ENCODE measurements around the gene NTSR1. TPM values are rescaled to one million over a fixed set of nuclear protein-coding genes. Genes with fewer than 3 reads are reported as not detected.

NTSR1 gene
- total RNA-seq, 1 donor from 2014 or later = not detected

DNA sequence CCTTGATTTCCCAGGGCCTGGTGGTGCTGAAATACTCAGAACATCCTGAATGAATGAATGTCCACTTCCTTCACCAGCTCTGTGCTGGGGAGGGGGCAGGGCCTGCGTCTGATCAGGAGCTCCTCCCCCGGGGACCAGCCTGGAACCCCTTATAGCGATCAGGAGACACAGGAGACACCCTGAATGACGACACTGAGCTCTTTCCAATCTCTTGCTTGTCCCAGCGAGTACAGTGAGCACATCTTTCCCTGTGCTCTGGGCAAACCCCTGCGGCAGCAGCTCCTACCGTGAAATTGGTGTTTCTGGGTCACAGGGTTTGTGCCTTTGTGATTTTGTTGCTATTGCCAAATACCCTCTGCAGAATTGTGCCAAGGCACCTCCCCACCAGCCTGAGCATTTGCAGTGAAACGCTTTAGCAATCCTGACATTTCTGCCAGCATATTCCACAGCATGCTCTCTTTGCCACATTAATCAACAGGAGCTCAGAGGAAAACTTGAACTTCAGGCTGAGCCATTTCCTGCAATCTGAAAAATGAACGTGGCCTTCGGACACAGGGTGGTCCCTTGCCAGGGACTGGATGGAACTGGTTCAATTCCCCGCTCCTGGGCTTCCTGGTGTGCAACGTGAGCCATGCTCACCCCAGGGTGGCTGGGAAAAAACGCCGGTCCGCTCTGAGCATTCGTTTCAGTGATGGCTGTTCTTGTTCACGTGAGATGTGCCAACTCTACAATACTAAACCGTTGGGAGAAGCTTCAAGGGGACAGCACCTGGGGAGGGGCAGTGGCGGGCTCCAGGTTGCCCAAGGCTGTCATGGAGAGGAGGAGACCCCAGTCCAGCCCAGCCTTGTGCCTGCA lies 64.6 kb downstream of the NTSR1 start:
- peak; percentile 39 for DNase-seq

- DNase-seq = no peak
Observed at GRCh38 chr20:62773845-62774714, 65.4 kb downstream of the NTSR1 start.

DNA sequence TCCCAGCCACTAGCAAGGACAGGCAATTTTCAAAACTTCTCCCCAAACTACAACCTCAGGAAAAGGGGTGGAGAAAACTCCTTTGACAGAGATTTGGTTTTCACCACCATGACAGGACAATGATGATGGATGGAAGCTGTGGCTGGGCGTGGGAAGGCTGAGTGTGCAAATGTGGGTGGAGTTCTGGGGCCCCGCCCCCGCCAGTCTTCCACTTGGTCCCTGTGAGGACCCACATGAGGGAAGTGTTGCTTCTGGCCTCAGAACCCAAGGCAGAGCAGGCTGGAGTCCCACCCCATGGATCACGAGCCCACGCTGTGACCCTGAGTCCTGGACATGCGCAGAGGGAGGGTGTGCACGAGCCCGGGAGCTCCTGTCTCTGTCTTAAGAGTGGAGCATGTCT lies 66.1 kb downstream of the NTSR1 start:
- no peak for DNase-seq

DNA sequence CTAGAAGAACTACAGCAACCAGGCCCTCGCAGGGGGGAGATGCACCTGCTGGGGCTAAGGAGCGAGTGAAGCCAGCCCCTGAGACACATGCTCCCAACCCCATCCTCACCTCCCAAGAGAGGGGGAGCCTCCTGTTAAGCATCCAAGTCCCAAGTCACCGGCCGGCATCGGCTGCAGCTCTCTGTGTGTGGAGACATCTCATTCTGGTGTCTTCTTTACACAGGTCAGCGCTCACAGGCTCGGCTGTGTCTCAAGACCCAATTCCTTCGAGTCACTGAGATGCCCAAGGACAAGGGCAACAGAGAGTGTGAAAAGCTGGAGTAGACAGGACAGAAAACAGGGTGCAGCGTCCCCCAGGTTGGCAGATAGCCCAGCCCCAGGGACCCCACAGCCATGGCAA lies 66.6 kb downstream of the NTSR1 start:
- DNase-seq = no peak

- DNase-seq = no peak
Observed at GRCh38 chr20:62776035-62776691, 67.5 kb downstream of the NTSR1 start.

DNA sequence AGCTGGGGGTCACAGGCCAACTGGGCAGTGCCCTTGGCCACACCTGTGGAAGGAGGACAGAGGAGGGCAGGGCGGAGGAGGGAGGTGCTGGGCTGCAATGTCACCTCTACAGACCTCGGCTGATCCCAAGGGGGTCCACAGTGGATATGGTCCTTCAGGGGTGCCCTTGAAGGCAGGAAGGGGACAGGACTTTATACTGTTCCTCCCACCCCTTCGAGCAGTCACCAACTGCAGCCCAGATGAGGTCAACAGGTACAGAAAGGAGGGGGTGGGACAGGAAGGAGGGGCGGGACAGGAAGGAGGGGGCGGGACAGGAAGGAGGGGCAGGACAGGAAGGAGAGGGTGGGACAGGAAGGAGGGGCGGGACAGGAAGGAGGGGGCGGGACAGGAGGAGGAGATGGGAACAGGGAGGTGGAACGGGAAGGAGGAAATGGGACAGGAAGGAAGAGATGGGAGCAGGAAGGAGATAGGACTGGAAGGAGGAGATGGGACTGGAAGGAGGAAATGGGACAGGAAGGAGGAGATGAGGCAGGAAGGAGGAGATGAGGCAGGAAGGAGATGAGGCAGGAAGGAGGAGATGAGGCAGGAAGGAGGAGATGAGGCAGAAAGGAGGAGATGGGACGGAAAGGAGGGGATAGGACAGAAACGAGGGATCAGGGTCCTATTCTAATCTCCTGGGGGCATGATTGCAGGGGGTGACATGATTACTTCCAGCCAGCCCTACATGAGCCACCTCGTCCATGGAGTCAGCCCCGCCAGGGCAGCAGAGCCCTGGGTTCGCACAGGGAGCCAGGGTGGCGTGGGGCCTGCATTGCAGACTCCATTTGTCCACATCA lies 68.3 kb downstream of the NTSR1 start:
- peak; percentile 13 for DNase-seq

- DNase-seq = no peak
Observed at GRCh38 chr20:62777528-62777830, 68.8 kb downstream of the NTSR1 start.

GRCh38 chr20:62778058-62778457 lies 69.4 kb downstream of the NTSR1 start:
- no peak for DNase-seq

DNA sequence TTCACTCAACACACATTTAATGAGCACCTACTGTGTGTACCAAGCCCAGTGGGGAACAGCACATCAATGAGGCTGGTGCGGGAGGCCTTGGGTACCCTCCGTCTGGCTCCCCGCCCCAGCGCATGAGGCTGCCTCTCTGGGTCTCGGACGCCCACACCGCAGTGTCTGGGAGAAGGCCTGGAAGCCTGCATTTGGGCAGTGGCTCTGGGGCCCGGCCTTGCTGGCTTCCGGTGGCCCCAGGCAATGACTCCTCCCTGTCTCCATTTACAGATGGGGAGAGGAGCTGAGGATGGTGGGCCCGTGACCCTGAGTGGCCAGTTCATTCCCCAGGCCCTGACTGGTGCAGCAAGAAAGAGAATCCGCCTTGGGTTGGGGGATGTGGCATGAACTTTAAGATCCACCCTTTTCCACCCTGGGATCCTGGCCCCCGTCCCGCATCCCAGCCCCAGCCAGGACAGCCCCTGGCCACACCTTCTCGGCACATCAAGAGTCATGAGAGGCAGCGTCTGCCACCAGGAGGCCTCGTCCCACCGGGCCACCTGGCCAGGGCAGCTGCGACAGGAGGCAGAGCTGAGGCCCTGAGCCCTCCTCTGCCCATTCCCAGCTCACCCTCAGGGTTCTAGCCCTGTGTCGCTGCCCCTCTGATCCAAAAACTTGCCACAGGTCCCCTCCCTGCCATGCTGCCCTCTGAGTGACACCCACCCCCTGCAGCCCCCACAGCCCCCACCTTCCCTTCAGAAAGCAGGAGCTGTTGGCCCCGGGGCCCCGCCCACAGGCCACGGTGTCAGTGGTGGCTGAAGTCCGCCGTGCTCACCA lies 70.2 kb downstream of the NTSR1 start:
- DNase-seq = no peak

DNA sequence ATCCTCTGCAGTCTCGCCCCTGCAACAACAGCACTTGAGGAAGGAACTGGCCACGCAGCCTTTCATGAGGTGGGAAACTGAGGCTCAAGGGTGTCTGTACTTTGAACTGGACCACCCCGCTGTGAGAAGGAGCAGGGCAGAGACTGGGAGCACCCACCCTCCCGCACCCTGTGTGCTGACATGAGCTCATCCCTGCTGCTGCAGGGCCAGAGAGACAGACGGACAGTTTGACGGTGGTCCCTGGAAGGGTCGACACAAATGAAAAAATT lies 70.7 kb downstream of the NTSR1 start:
- DNase-seq = no peak

GRCh38 chr20:62780204-62780603 lies 71.6 kb downstream of the NTSR1 start:
- no peak for DNase-seq

DNA sequence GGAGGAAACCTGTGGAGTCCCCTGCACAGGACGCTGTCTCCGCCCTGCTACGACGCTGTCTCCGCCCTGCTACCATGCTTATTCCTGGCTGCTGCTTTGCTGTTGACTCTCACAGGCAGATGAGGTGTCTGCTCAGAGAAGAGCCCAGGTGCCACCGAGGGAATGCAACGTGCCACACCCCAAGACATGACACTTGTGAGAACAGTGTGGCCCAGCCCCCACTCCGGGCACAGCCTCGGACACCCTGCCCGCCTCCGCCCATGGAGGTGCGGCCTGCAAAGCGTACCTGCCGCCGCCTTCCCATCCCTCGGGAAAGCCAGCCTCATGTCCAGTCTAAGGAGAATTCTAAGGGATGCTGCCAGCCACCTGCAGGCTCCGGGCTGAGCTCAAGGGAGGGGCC lies 72.1 kb downstream of the NTSR1 start:
- no peak for DNase-seq

DNA sequence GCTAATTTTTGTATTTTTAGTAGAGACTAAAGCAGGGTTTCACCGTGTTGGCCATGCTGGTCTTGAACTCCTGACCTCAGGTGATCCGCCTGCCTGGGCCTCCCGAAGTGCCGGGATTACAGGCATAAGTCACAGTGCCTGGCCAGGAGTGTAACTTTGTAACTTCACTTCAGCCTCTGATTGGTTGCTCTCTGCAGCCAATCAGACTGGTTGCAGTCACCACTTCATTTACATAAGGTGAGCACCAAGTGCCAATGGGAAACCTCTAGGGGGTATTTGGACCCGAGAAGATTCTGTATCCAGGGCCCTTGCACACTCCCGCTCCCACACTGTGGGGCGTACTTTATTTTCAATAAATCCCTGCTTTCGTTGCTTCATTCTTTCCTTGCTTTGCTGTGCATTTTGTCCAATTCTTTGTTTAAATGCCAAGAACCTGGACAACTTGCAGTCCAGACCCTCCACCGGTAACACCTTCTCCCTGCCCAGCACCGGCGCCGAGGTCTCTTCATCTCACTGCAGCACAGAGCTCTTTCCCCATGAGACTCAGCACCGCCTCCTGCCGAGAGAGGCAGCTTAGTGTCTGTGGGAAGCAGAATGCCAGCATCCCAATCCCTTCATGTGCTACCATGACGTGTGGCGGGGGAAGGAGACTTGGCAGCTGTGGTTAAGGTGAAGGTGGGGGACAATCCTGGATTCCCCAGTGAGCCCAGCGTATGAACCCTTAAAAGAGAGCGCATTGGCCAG lies 73.7 kb downstream of the NTSR1 start:
- peak; percentile 29 for DNase-seq

DNA sequence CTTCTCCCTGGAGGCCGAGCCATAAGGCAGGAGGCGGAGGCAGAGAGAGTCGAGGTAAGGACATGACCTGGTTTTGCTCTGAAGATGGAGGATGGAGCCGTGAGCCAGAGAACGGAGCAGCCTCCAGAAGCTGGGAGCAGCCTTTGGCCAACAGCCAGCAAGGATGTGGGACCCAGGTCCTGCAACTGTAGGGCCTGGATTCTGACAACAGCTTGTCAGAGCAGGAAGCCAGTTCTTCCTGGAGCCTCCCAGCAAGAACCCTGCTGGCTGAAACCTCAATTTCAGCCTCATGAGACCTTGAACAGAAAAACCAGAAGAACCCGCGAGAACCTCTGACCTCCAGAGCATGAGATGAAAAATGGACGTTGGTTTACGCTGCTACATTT lies 74.2 kb downstream of the NTSR1 start:
- DNase-seq = peak; percentile 61

GRCh38 chr20:62784497-62784896 lies 75.9 kb downstream of the NTSR1 start:
- no peak for DNase-seq

DNA sequence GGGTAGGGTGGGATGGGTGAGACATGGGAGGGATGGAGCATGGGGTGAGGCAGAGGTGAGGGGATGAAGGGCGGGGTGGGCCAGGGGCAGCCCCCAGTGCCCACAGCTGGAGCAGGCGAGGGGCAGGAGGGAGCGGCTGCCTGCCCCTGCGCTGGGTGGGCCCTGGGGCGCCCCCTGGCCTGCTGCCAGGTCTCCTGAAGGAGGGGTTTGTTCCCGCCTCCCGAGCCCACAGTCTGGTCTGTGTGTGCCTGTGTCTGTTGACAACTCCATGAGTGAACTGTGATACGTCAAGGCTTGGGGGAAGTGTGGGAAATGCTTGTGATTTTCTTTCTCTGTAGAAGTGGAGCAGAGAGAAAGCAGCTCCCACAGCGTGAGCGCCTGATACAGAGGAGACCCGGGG lies 76.8 kb downstream of the NTSR1 start:
- DNase-seq = no peak

DNA sequence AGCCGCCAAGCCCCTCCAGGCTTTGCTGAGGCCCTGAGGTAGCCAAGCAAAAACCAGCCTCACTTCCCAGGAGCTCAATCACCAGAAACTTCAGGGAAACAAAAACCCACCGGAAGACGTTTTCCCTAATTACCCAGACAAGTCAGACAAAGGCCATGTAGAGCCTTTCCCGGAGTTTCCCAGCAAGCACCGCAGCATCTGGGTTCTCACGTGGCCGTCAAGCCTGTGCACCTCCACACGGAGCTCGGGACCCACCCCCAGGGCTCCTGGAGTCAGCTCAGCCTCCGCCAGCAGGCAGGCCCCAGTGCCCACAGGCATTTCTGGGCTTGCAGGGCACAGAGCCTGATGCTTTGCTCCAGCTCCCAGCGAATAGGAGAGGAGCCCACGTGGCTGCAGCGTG lies 77.5 kb downstream of the NTSR1 start:
- no peak for DNase-seq

DNA sequence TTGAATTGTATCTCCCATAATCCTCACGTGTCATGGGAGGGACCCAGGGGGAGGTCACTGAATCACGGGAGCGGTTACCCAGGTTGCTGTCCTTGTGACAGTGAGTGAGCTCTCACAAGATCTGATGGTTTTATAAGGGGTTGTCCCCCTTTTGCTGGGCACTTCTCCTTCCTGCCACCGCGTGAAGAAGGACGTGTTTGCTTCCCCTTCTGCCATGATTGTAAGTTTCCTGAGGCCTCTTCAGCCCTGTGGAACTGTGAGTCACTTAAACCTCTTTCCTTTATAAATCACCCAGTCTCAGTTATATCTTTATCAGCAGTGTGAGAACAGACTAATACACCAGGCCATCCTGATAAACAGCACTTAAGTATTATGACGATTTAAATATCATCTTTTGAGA lies 78.7 kb downstream of the NTSR1 start:
- DNase-seq = peak; percentile 29

GRCh38 chr20:62787866-62788265 lies 79.2 kb downstream of the NTSR1 start:
- DNase-seq = no peak

DNA sequence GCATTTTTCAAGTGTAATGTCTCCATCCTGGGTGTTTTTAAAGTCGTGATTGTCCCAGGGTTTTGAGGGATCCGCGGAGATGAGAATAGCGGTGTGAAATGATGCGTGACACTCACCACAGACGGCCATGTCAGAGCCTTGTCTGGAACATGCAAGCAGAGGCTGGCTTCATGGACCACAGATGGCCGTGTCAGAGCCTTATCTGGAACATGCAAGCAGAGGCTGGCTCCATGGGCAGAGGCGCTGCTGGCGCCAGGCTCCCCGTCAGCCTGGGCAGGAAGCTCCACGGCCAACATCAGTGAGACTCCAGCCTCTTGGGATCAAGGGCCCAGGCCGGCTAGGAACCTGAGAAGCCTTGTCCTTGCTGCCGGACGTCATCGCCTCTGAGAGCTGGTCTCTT lies 80.0 kb downstream of the NTSR1 start:
- DNase-seq = no peak

- DNase-seq = no peak
Observed at GRCh38 chr20:62790075-62790474, 81.4 kb downstream of the NTSR1 start.
